Trophoblast cell (in vitro differentiated cells and primary cell): ENCODE measurements around the gene LMO2.

Source experiments
- DNase-seq, 2 donors: peaks; one replicate each; pipeline ENCODE4 v3.0.0-alpha.2; 2016
- H2AFZ ChIP-seq: 2 replicates; pipeline ENCODE4 v1.6.1; 2013; ENCODE audit warnings: low read length, moderate library complexity, mild to moderate bottlenecking; ENCODE audit not compliant: insufficient read depth, poor library complexity
- H2AK5ac ChIP-seq: 2 replicates; pipeline ENCODE4 v1.6.1; 2013; ENCODE audit warnings: mild to moderate bottlenecking, low read length
- H2BK120ac ChIP-seq: 2 replicates; pipeline ENCODE4 v1.6.1; 2013; ENCODE audit warnings: low read length, mild to moderate bottlenecking, moderate library complexity; ENCODE audit not compliant: insufficient read depth, poor library complexity
- H2BK12ac ChIP-seq: 2 replicates; pipeline ENCODE4 v1.6.1; 2013; ENCODE audit warnings: mild to moderate bottlenecking, low read length, moderate library complexity
- H2BK5ac ChIP-seq: 2 replicates; pipeline ENCODE4 v1.6.1; 2013; ENCODE audit warnings: low read length, low read depth, moderate library complexity, mild to moderate bottlenecking; ENCODE audit not compliant: poor library complexity
- H3K14ac ChIP-seq: 2 replicates; pipeline ENCODE4 v1.6.1; 2013; ENCODE audit warnings: mild to moderate bottlenecking, low read length
- H3K18ac ChIP-seq: 2 replicates; pipeline ENCODE4 v1.6.1; 2013; ENCODE audit warnings: mild to moderate bottlenecking, low read length
- H3K23ac ChIP-seq: 2 replicates; pipeline ENCODE4 v1.6.1; 2013; ENCODE audit warnings: low read length
- H3K27ac ChIP-seq: 2 replicates; pipeline ENCODE4 v1.5.1; 2013; ENCODE audit warnings: low read depth, mild to moderate bottlenecking, inconsistent platforms, low read length, moderate library complexity
- H3K27me3 ChIP-seq: 2 replicates; pipeline ENCODE4 v1.6.1; 2013; ENCODE audit warnings: inconsistent platforms, mild to moderate bottlenecking, low read length, moderate library complexity; ENCODE audit not compliant: insufficient read depth
- H3K36me3 ChIP-seq, 2 experiments: 1 replicate in 1 of 2; 2 replicates in 1 of 2; pipeline ENCODE4 v1.6.1; 2013; ENCODE audit warnings: low read length in 2 of 2, mild to moderate bottlenecking in 2 of 2, moderate library complexity in 1 of 2; ENCODE audit not compliant: insufficient read depth in 2 of 2, control insufficient read depth in 1 of 2
- H3K4ac ChIP-seq: 2 replicates; pipeline ENCODE4 v1.6.1; 2013; ENCODE audit warnings: low read depth, mild to moderate bottlenecking, low read length, moderate library complexity
- H3K4me1 ChIP-seq, 2 experiments: 1 replicate in 1 of 2; 2 replicates in 1 of 2; pipeline ENCODE4 v1.6.1; 2013; ENCODE audit warnings: low read length in 2 of 2, mild to moderate bottlenecking in 2 of 2, moderate library complexity in 1 of 2; ENCODE audit not compliant: insufficient read depth in 2 of 2, control insufficient read depth in 1 of 2
- H3K4me2 ChIP-seq: 2 replicates; pipeline ENCODE4 v1.6.1; 2013; ENCODE audit warnings: inconsistent platforms, mild to moderate bottlenecking, low read length, moderate library complexity
- H3K4me3 ChIP-seq: 2 replicates; pipeline ENCODE4 v1.5.1; 2013; ENCODE audit warnings: mild to moderate bottlenecking, low read depth, low read length, inconsistent platforms
- H3K79me1 ChIP-seq: one replicate; pipeline ENCODE4 v1.6.1; 2013; ENCODE audit warnings: low read length
- H3K79me2 ChIP-seq: 2 replicates; pipeline ENCODE4 v1.6.1; 2013; ENCODE audit warnings: low read length, mild to moderate bottlenecking; ENCODE audit not compliant: control insufficient read depth, insufficient read depth, poor library complexity
- H3K9ac ChIP-seq: 2 replicates; pipeline ENCODE4 v1.6.1; 2013; ENCODE audit warnings: mild to moderate bottlenecking, low read length
- H3K9me3 ChIP-seq: 2 replicates; pipeline ENCODE4 v1.6.1; 2013; ENCODE audit warnings: low read depth, mild to moderate bottlenecking, control low read depth, inconsistent platforms, low read length; ENCODE audit not compliant: insufficient read depth
- H4K12ac ChIP-seq: 2 replicates; pipeline ENCODE4 v1.6.1; 2013; ENCODE audit warnings: low read depth, mild to moderate bottlenecking, low read length, moderate library complexity
- H4K8ac ChIP-seq: 2 replicates; pipeline ENCODE4 v1.6.1; 2013; ENCODE audit warnings: low read depth, mild to moderate bottlenecking, low read length, moderate library complexity
- H4K91ac ChIP-seq: one replicate; pipeline ENCODE4 v1.6.1; 2013; ENCODE audit warnings: low read depth, mild to moderate bottlenecking, low read length, moderate library complexity
- WGBS: extraction: QIAGEN DNeasy Blood & Tissue Kit; methylation state at CpG from one replicate; pipeline ENCODE4 v1.1.7; 2013; ENCODE audit warnings: missing lambda C conversion rate; ENCODE audit not compliant: insufficient read length, insufficient coverage; ENCODE audit errors: extremely low coverage; 5-methylcytosine and 5-hydroxymethylcytosine counted together

The LMO2 gene

DNA sequence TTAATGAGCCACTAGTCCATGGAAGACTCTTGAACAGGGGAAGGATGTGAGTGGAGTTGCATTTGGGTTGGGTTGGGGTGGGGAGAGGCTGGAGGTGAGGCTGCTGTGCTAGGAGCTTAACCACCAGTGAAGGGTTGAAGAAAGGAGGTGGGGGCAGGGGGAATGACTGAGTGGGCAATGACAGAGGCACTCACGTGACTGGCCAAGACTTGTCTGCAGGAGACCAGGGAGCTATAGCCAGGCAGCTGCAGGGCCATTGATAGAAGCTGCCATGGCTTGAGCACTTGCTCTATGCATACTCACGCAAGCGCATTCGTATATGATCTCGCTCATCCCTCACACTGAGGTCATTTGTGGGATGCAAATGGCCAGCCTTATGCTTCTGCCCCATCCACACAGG, 4.0 kb downstream of the LMO2 start:
- no peak overlapping the region for H3K14ac ChIP-seq
- no peak overlapping the region for H3K23ac ChIP-seq
- H2BK12ac ChIP-seq: no peak overlapping the region
- no peak overlapping the region for H3K4ac ChIP-seq
- no peak overlapping the region for H4K91ac ChIP-seq
- peaks cover 4% of the 10 kb centered on the region for H3K9me3 ChIP-seq
- no peak overlapping the region for H3K4me3 ChIP-seq
- H2AK5ac ChIP-seq: no peak overlapping the region
- H3K27me3 ChIP-seq: no peaks in the 10 kb centered on the region
- H2AFZ ChIP-seq: no peak overlapping the region
- no peaks in the 10 kb centered on the region for H3K79me1 ChIP-seq
- H3K36me3 ChIP-seq: no peaks in the 10 kb centered on the region
- H3K18ac ChIP-seq: no peak overlapping the region
- H2BK5ac ChIP-seq: no peak overlapping the region
- no peak overlapping the region for H2BK120ac ChIP-seq
- no peak overlapping the region for H3K27ac ChIP-seq
- H4K12ac ChIP-seq: no peak overlapping the region
- H3K79me2 ChIP-seq: no peaks in the 10 kb centered on the region
- DNase-seq: no peak
- H4K8ac ChIP-seq: no peak overlapping the region
- WGBS: no CpG with 5 or more reads among the region's 5 CpGs
- no peaks in the 10 kb centered on the region for H3K4me1 ChIP-seq
- peak overlapping the region; percentile 26 for H3K9ac ChIP-seq
- no peak overlapping the region for H3K4me2 ChIP-seq

DNA sequence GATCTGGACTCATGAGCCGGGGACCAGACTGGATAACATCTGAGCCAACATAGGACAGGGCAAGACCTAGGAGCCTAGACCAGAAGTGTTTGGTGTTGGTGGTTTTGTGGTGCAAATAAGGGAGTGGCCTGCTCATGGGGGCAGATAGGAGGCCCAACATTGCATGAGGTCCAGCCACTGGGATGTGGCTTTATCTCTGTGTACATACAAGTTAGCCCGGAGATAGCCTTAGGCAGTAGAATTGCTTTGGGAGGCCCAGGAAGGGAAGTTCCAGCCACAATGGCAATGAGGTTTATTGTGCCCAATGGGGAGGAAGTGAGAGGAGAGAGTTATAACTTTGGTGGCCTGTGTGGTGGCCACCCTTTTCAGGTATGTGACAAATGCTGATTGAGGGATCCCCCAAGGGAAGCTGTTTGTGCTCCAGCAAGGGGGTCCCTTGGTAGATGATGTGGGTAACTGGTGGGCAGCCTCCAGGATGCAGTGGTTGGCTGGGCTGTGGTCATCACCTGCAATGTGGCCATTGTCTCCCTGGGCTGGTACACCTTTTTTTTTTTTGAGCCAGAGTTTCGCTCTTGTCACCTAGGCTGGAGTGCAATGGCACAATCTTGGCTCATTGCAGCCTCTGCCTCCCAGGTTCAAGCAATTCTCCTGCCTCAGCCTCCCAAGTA, 6.4 kb downstream of the LMO2 start:
- Histone ChIP-seq H3K27ac (no peak overlapping the region), H2BK120ac (no peak overlapping the region), H2AFZ (no peak overlapping the region), H3K14ac (no peak overlapping the region), H3K9ac (no peak overlapping the region), H3K4me1 (no peaks in the 10 kb centered on the region), H2BK5ac (no peak overlapping the region), H3K18ac (no peak overlapping the region), H4K12ac (no peak overlapping the region), H3K4ac (no peak overlapping the region), H4K8ac (no peak overlapping the region), H3K9me3 (peaks cover 4% of the 10 kb centered on the region), H3K4me3 (no peak overlapping the region), H3K79me1 (no peaks in the 10 kb centered on the region), H3K36me3 (no peaks in the 10 kb centered on the region), H3K27me3 (no peaks in the 10 kb centered on the region), H4K91ac (no peak overlapping the region), H2BK12ac (no peak overlapping the region), H3K4me2 (no peak overlapping the region), H2AK5ac (no peak overlapping the region), H3K23ac (no peak overlapping the region), H3K79me2 (no peaks in the 10 kb centered on the region)
- no peak for DNase-seq
- no CpG with 5 or more reads among the region's 3 CpGs for WGBS

DNA sequence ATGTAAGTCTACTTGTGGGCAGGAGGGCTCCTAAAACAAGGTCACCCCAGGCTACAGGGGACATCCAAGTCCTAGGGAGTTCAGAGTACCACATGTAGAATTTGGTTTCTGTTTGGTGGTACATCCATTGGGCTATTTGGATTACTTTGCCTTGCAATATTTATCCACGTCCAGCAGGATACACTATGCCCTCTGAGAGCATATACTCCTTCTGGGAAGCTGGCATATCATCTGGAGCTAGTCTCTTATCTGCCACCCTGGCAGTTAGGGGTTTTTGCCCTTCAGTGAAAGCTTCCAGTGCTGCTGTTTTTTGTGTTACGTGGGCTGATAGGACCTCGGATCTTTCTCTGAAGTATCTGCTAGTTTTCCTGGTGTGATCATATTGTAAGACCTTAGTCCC, 7.3 kb downstream of the LMO2 start:
- Histone ChIP-seq H4K12ac (no peak overlapping the region), H2BK5ac (no peak overlapping the region), H2BK120ac (no peak overlapping the region), H3K27me3 (no peaks in the 10 kb centered on the region), H3K4me2 (no peak overlapping the region), H4K91ac (no peak overlapping the region), H3K36me3 (no peaks in the 10 kb centered on the region), H3K79me1 (no peaks in the 10 kb centered on the region), H4K8ac (no peak overlapping the region), H3K27ac (no peak overlapping the region), H2BK12ac (no peak overlapping the region), H3K18ac (no peak overlapping the region), H3K9ac (no peak overlapping the region), H3K14ac (no peak overlapping the region), H3K23ac (no peak overlapping the region), H3K4ac (no peak overlapping the region), H3K9me3 (peaks cover 4% of the 10 kb centered on the region), H3K4me1 (no peaks in the 10 kb centered on the region), H2AFZ (no peak overlapping the region), H2AK5ac (no peak overlapping the region), H3K79me2 (no peaks in the 10 kb centered on the region), H3K4me3 (no peak overlapping the region)
- no CpG with 5 or more reads among the region's 3 CpGs for WGBS
- no peak for DNase-seq

DNA sequence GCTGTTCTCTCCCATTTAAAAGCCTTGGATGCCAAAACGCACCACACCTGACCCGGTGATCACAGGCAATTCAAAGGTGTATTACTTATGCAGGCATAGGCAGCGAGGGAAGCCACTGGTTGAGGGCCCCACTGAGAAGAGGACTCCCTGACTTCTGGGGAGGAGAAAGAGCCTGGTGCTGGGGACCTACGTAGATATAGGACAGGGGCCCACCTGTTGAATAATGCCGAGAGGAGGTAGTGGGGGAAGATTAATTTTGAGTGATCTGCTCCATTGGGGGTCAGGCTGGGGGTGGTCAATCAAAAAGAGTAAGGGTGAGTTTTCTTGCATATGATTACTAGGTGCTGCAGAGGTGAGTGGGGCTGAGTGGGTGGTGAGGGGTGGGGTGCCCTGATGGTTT, 7.8 kb downstream of the LMO2 start:
- Histone ChIP-seq H3K23ac (no peak overlapping the region), H3K4ac (no peak overlapping the region), H2BK120ac (no peak overlapping the region), H3K9me3 (peaks cover 4% of the 10 kb centered on the region), H3K4me3 (no peak overlapping the region), H3K79me2 (no peaks in the 10 kb centered on the region), H3K14ac (no peak overlapping the region), H3K27me3 (no peaks in the 10 kb centered on the region), H3K27ac (no peak overlapping the region), H3K4me2 (no peak overlapping the region), H3K18ac (no peak overlapping the region), H3K79me1 (no peaks in the 10 kb centered on the region), H4K12ac (no peak overlapping the region), H2BK5ac (no peak overlapping the region), H4K8ac (no peak overlapping the region), H2BK12ac (no peak overlapping the region), H3K9ac (no peak overlapping the region), H2AK5ac (no peak overlapping the region), H3K4me1 (no peaks in the 10 kb centered on the region), H2AFZ (no peak overlapping the region), H4K91ac (no peak overlapping the region), H3K36me3 (no peaks in the 10 kb centered on the region)
- no peak for DNase-seq
- no CpG with 5 or more reads among the region's 5 CpGs for WGBS
